Psoas muscle (tissue), 8 donors: ENCODE results near the gene UBR3. TPM values are rescaled to one million over a fixed set of nuclear protein-coding genes. Genes with fewer than 3 reads are reported as not detected.

ENCODE experiments used
- ATAC-seq, 4 donors: fragments of 200-7000 bp; cut with Tn5 transposase; one replicate each; pipeline ENCODE4 v1.9.1; 2020; ENCODE audit warnings: moderate library complexity in 3 of 4, mild to moderate bottlenecking in 2 of 4
- DNase-seq, 2 donors: peaks; one replicate each; pipeline ENCODE4 v3.0.0-alpha.2; 2020
- H3K27ac ChIP-seq: fragments of 200-600 bp; one replicate; pipeline ENCODE4 v1.8.0; 2022
- H3K27me3 ChIP-seq, 3 donors: fragments of 200-600 bp in 1 of 3; one replicate each; pipeline versions ENCODE4 v1.6.1 to v1.8.0; 2013 to 2022; ENCODE audit warnings: low read length in 2 of 3, mild to moderate bottlenecking in 2 of 3, moderate library complexity in 1 of 3; ENCODE audit not compliant: insufficient read depth in 3 of 3
- H3K36me3 ChIP-seq, 2 donors: fragments of 200-600 bp in 1 of 2; one replicate each; pipeline versions ENCODE4 v1.6.1 to v1.8.0; 2013 to 2022; ENCODE audit warnings: low read depth in 1 of 2, mild to moderate bottlenecking in 1 of 2, moderate library complexity in 1 of 2; ENCODE audit not compliant: insufficient read depth in 1 of 2
- H3K4me1 ChIP-seq: fragments of 200-600 bp; one replicate; pipeline ENCODE4 v1.8.0; 2022
- H3K4me3 ChIP-seq: fragments of 200-600 bp; one replicate; pipeline ENCODE4 v1.8.0; 2022; ENCODE audit warnings: mild to moderate bottlenecking
- H3K9me3 ChIP-seq: fragments of 200-600 bp; one replicate; pipeline ENCODE4 v1.8.0; 2022
- CTCF ChIP-seq: fragments of 200-600 bp; IDR thresholded peaks from one replicate; pipeline ENCODE4 v1.8.0; 2022; ENCODE audit warnings: antibody characterized with exemption
- WGBS, 3 donors: extraction: QIAGEN DNeasy Blood & Tissue Kit; methylation state at CpG; one replicate each; pipeline versions ENCODE4 v1.1.6 to v1.1.7; 2013; 5-methylcytosine and 5-hydroxymethylcytosine counted together
- intact Hi-C, 2 donors: fragments of 100-400 bp; cut with DNase I; formaldehyde crosslinking; loops; one replicate each; pipeline versions ENCODE4 v1.11.0 to v1.14.2; 2022
- polyA plus RNA-seq, 3 donors: library from polyadenylated mRNA; stranded (reverse); fragments of 200-250 nt; gene quantifications; one replicate each; pipeline ENCODE4 v1.2.3, GENCODE V29; 2013
- total RNA-seq, 4 donors: library from RNA; stranded (reverse); fragmentation: NEBNext Ultra II Directional in 2 of 4; extraction: Animal tissue kit (Norgen Biotek cat#: 25700) in 2 of 4; gene quantifications; one replicate each; pipeline versions ENCODE4 v1.2.1 to v1.2.4, GENCODE V29; 2021 to 2023
- donor health status: healthy with polysubstance abuse.
- donor health status: DM: no; HTN: no; CAD: no; lungs with moderate emphysema.
- donor health status: Bipolar disorder and iron deficiency.
- donor health status: healthy.
- donor health status: DM: yes; HTN: yes; CAD: no.
- donor health status: DM: no; HTN: no; CAD: no.
- donor health status: DM: no; HTN: no; CAD: no.
- donor health status: DM: yes; HTN: yes; CAD: no.

Gene UBR3
- total and polyA plus RNA-seq, 7 donors: 28.7 to 202 (median 160) TPM

GRCh38 chr2:169909376-169909775, 82.1 kb downstream of the UBR3 start:
- no peak for TF ChIP-seq CTCF
- Histone ChIP-seq H3K4me3 (no peak overlapping the region), H3K27ac (no peak overlapping the region), H3K36me3 (peaks cover under 1 to 71% of the 10 kb centered on the region in 2 donors), H3K4me1 (peaks cover 13% of the 10 kb centered on the region), H3K27me3 (no peaks in the 10 kb centered on the region), H3K9me3 (no peaks in the 10 kb centered on the region)
- DNase-seq (no peak), ATAC-seq (no peak)
- intact Hi-C loops: no loop called here

- Histone ChIP-seq H3K4me3 (no peak overlapping the region), H3K9me3 (no peaks in the 10 kb centered on the region), H3K27ac (no peak overlapping the region), H3K4me1 (peaks cover 13% of the 10 kb centered on the region), H3K27me3 (no peaks in the 10 kb centered on the region), H3K36me3 (peaks cover 3 to 74% of the 10 kb centered on the region in 2 donors)
- WGBS, 3 donors: 72 to 81% (median 79%) methylated on average over 7 of the region's 7 CpGs
- DNase-seq: no peak
- no peak for ATAC-seq
- TF ChIP-seq CTCF: no peak
- intact Hi-C loops: no loop called here
Measured at GRCh38 chr2:169910109-169910799, 83.0 kb downstream of the UBR3 start.

GRCh38 chr2:169911119-169911518, 83.9 kb downstream of the UBR3 start:
- no peak for ATAC-seq
- WGBS, 3 donors: 89 to 94% (median 92%) methylated on average over 1 of the region's 1 CpG
- H3K4me3 ChIP-seq: no peak overlapping the region
- H3K27ac ChIP-seq: no peak overlapping the region
- intact Hi-C loops: no loop called here
- TF ChIP-seq CTCF: no peak
- peaks cover 13% of the 10 kb centered on the region for H3K4me1 ChIP-seq
- H3K9me3 ChIP-seq: no peaks in the 10 kb centered on the region
- peaks cover 3 to 74% of the 10 kb centered on the region in 2 donors for H3K36me3 ChIP-seq
- DNase-seq: no peak
- no peaks in the 10 kb centered on the region for H3K27me3 ChIP-seq

GRCh38 chr2:169916623-169917022, 89.4 kb downstream of the UBR3 start:
- TF ChIP-seq CTCF: no peak
- Histone ChIP-seq H3K4me3 (no peak overlapping the region), H3K36me3 (peaks cover 3 to 78% of the 10 kb centered on the region in 2 donors), H3K27me3 (no peaks in the 10 kb centered on the region), H3K27ac (no peak overlapping the region), H3K9me3 (no peaks in the 10 kb centered on the region), H3K4me1 (peaks cover 1% of the 10 kb centered on the region)
- DNase-seq: no peak
- ATAC-seq: peak in 2 of 4 donors; percentile 18 to 35
- intact Hi-C loops: no loop called here

GRCh38 chr2:169923977-169924376, 96.7 kb downstream of the UBR3 start:
- intact Hi-C loops: loop anchor here in 1 of 2 donors (10.0 kb wide), 1 partner anchor 309 kb away; no protein-coding TSS in a partner anchor
- Histone ChIP-seq H3K4me1 (no peaks in the 10 kb centered on the region), H3K9me3 (no peaks in the 10 kb centered on the region), H3K27ac (no peak overlapping the region), H3K4me3 (no peak overlapping the region), H3K27me3 (no peaks in the 10 kb centered on the region), H3K36me3 (peaks cover 0 to 58% of the 10 kb centered on the region in 2 donors)
- no peak for ATAC-seq
- TF ChIP-seq CTCF: no peak
- no peak for DNase-seq
